ELR (cell line): ENCODE results near the gene H19.

Experiments
- DNase-seq: peaks from one replicate; pipeline ENCODE4 v3.0.0-alpha.2; 2015; ENCODE audit warnings: low read depth

The H19 gene

GRCh38 chr11:1997755-1998154 is at the start of gene H19:
Gene H19, minus strand, starts transcription at chr11:1997842.
- no peak for DNase-seq

- no peak for DNase-seq
Observed at GRCh38 chr11:2041963-2042362, 44.3 kb upstream of the H19 start.

GRCh38 chr11:2041153-2041552 is 43.5 kb upstream of the H19 start:
- DNase-seq = no peak

GRCh38 chr11:2039198-2039759 is 41.6 kb upstream of the H19 start:
- DNase-seq = no peak

- DNase-seq = no peak
Observed at GRCh38 chr11:2036863-2037486, 39.3 kb upstream of the H19 start.

GRCh38 chr11:2035382-2035781 is 37.7 kb upstream of the H19 start:
- DNase-seq = no peak

GRCh38 chr11:2031058-2031457 is 33.4 kb upstream of the H19 start:
- no peak for DNase-seq

GRCh38 chr11:2027708-2028107 is 30.1 kb upstream of the H19 start:
- DNase-seq = no peak

DNA sequence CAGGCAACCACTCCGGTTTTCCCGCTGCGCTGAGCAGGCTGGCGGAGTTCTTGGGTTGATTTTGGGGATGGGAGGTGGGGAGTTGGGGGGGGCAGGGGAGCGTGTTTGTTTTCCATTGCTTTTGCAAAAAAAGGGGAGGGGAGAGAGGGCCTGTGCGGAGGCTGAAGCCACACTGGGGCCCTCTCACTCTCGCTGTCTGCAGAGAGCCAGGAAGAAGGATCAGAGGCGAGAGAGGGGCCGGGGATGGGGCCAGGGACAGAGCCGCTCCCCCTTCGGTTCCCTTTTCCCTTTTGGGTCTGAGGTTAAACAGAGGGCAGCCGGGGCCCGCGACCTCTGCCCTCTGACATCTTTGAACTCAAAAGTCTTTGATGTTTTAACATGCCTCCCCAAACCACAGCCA is 17.4 kb upstream of the H19 start:
- DNase-seq = no peak

- DNase-seq = no peak
Observed at GRCh38 chr11:2012440-2012839, 14.8 kb upstream of the H19 start.

DNA sequence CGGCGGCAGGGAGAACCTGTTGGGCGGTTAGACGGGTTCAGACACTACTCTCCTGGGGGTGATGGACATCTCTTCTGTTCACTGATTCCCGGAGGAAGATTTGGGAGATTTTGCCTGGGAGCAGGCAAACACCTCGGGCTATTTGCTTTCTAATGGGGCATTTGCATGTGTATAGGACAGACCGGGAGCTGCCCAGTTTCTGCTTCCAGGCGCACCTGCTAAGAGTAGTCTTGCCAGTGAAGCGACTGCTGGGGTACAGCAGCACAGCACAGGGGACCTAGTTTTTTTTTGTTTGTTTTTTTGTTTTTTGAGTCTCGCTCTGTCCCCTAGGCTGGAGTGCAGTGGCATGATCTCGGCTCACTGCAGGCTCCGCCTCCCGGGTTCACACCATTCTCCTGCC is 6.8 kb upstream of the H19 start:
- DNase-seq = no peak

DNA sequence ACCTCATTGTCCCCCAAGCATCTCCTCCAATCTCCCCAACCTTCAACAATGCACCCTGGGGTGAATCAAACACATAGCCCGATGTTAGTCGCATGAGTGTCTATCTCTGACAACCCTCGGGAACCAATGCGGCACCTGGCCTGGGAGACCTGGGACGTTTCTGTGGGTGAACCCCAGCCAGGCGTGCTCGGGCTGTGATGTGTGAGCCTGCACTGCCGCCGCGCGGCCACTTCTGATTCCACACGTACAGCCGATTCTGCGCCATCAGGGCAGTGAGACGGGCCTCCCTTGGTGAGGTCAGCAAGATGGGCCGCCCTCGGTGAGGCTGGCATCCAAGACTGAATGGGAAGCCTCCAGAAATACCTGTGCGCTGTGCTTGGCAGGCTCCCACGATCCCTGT is 5.2 kb upstream of the H19 start:
- no peak for DNase-seq

DNA sequence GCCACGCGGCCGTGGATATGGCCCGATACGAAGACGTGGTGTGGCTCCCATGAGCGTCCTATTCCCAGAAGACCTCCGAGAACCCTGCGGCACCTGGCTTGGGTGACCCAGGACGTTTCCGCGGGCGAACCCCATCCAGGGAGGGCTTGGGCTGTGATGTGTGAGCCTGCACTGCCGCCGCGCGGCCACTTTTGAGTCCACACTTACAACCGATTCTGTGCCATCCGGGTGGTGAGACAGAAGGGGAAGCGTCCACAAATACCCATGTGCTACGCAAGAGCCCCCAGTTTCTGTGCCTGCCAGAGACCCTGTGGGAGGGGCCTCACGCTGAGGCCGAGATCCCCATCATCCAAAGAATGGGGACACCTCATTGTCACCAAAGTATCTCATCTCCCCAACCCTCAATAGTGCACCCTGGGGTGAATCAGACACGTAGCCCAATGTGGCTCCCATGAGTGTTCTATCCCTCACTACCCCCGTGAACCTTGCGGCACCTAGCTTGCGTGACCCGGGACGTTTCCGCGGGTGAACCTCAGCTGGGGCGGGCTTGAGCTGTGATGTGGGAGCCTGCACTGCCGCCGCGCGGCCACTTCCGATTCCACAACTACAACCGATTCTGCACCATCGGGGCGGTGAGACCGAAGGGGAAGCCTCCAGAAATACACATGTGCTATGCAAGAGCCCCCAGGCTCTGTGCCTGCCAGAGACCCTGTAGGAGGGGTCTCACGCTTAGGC is 4.6 kb upstream of the H19 start:
- no peak for DNase-seq

DNA sequence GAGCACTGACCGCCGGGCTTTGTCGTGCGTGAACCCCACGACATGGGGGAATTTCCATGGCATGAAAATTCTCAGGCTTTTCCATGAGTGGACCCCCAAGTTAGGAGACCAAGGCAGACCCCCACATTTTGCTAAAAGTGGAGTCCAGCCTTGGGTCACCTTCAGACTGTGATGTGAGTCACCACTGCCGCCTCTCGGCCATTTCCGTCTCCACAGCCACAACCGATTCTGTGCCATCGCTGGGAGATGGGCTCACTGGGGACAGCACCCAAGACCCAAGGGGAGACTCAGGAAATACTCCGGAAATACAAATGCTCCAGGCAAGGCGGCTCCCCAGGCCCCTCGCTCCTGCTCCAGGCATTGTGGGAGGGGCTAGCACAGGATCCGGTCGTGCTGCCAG is 1.2 kb upstream of the H19 start:
- DNase-seq = no peak

GRCh38 chr11:1998290-1998689 is 648 bp upstream of the H19 start:
- DNase-seq = no peak

DNA sequence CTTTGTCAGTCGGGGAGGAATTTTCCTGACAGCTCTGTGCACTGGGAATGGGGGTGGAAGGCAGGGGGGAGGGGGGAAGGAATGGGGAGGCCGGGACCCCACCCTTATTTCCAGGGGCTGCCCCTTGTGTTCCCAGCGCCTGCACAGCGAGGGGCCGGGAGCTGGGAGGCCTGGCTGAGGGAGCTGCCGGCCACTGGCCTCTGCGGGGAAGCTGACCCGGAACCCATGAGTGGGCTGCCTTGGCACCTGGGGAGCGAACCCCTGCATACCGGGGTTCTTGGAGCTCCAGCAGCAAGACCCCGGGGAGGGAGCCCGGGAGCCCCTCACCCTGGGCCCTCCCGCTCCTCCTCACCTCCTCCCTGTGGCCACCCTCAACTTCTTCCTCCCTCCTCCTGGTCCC is 3.5 kb downstream of the H19 start:
- DNase-seq = no peak

DNA sequence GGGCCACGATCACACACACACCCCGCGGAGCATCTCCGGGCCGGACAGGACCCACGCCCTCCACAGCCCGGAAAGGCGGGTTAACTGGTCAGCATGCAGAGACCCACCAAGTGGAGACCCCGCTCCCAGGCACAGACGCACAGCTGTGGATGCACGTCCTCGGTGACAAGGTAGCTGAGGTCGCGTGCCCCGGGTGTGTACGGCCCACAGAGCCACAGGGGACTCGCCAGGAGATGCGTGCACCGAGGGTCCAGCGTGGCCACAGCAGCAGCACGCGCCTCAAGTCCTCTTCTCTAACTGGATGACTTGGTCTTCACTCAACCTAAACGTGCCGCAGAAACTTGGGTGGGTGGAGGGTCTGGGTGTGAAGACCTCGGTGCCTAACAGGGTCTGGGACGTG is 5.5 kb downstream of the H19 start:
- no peak for DNase-seq

- no peak for DNase-seq
Observed at GRCh38 chr11:1990872-1991578, 6.6 kb downstream of the H19 start.

DNA sequence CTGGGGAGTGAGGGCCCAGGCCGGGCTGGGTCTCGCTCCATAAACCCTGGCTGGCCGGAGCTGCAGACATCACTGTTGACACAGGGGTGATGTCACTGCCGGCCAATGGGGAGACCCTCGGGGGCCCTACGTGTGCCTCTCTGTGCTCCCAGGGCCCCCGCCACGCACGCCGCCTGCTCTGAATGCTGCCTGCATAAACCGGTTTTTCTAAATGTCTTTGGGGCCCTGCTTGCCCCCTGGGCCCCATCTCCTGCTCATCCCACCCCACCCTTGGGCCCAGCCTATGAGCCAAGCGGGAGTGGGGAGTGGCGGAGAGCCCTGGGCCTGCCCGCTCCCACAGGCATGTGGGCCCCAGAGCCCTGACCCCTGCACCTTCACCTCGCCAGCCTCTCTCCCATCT is 7.7 kb downstream of the H19 start:
- no peak for DNase-seq

- DNase-seq = no peak
Observed at GRCh38 chr11:1988667-1989317, 8.8 kb downstream of the H19 start.

GRCh38 chr11:1988174-1988573 is 9.5 kb downstream of the H19 start:
- no peak for DNase-seq

- no peak for DNase-seq
Observed at GRCh38 chr11:1987024-1987423, 10.6 kb downstream of the H19 start.

DNA sequence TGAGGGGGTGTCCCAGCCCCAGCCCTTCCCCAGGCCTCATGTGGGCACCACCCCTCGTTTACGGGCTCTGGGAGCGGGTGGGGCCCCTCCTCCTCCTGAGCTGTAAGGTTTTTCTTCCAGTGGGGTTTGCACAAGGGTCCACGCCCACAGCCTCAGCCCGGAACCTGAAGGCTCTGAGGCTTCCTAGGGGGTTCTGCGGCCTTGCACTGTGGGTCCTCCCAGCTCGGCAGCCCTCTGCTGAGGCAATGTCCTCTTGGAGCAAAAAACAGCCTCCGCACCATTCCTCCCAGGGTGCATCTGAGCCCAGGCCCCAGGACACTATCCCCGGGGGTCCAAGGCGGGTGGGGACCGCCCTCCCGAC is 14.1 kb downstream of the H19 start:
- no peak for DNase-seq
